ENCODE results near the gene ZSCAN22.

GRCh38 chr19:58354478-58355030 is 27.8 kb downstream of the ZSCAN22 start:
- TF ChIP-seq, protein P1, sequence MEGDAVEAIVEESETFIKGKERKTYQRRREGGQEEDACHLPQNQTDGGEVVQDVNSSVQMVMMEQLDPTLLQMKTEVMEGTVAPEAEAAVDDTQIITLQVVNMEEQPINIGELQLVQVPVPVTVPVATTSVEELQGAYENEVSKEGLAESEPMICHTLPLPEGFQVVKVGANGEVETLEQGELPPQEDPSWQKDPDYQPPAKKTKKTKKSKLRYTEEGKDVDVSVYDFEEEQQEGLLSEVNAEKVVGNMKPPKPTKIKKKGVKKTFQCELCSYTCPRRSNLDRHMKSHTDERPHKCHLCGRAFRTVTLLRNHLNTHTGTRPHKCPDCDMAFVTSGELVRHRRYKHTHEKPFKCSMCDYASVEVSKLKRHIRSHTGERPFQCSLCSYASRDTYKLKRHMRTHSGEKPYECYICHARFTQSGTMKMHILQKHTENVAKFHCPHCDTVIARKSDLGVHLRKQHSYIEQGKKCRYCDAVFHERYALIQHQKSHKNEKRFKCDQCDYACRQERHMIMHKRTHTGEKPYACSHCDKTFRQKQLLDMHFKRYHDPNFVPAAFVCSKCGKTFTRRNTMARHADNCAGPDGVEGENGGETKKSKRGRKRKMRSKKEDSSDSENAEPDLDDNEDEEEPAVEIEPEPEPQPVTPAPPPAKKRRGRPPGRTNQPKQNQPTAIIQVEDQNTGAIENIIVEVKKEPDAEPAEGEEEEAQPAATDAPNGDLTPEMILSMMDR (IDR thresholded peaks at IDR 0.05) = no peak
- TF ChIP-seq POLR2AphosphoS5 (IDR thresholded peaks at IDR 0.05) (no peak), EP300 (IDR thresholded peaks at IDR 0.05) (no peak)

Data from gastroesophageal sphincter (tissue), 3 donors.